HepG2 (cell line): Measurements from ENCODE around the gene FOSB. TPM values are rescaled to one million over a fixed set of nuclear protein-coding genes. Genes with fewer than 3 reads are reported as not detected.

ENCODE experiments used
- CCDC6 ChIP-seq: sonication (generic); formaldehyde crosslinking; IDR thresholded peaks from 2 replicates; pipeline ENCODE4 v1.8.1; 2022; ENCODE audit warnings: mild to moderate bottlenecking, missing genetic modification reagents, moderate library complexity
- EHMT2 ChIP-seq: fragments of 200-600 bp; sonication (generic); IDR thresholded peaks from 2 replicates; pipeline ENCODE4 v1.7.0; 2017; ENCODE audit warnings: antibody characterized with exemption, low read depth, low read length, borderline replicate concordance
- HNF4A ChIP-seq: sonication (generic); formaldehyde crosslinking; IDR thresholded peaks from 2 replicates; pipeline ENCODE4 v1.4.0; 2020; ENCODE audit warnings: missing genetic modification reagents
- HNRNPLL ChIP-seq: fragments of 200-400 bp; formaldehyde crosslinking; IDR thresholded peaks from 2 replicates; pipeline ENCODE4 v1.6.1; 2017; ENCODE audit warnings: mild to moderate bottlenecking, low read depth, low read length; ENCODE audit not compliant: poor library complexity, severe bottlenecking
- ISX ChIP-seq: sonication (generic); formaldehyde crosslinking; conservative IDR thresholded peaks from 2 replicates; pipeline ENCODE4 v1.5.0; 2020; ENCODE audit warnings: missing genetic modification reagents
- JARID2 ChIP-seq: sonication (generic); formaldehyde crosslinking; IDR thresholded peaks from 2 replicates; pipeline ENCODE4 v1.8.1; 2023; ENCODE audit warnings: missing genetic modification reagents, inconsistent platforms; ENCODE audit not compliant: insufficient replicate concordance
- KDM6A ChIP-seq: IDR thresholded peaks from 2 replicates; pipeline ENCODE4 v1.6.1; 2016; ENCODE audit warnings: low read depth
- MAFF ChIP-seq: IDR thresholded peaks from 2 replicates; pipeline ENCODE4 v1.6.1; 2011; ENCODE audit warnings: low read depth, low read length, improper control_type of control experiment
- NCOA2 ChIP-seq: sonication (generic); formaldehyde crosslinking; IDR thresholded peaks from 2 replicates; pipeline ENCODE4 v1.8.0; 2022; ENCODE audit warnings: inconsistent platforms
- TARDBP ChIP-seq: sonication (generic); formaldehyde crosslinking; IDR thresholded peaks from 2 replicates; pipeline ENCODE4 v1.8.0; 2022; ENCODE audit warnings: mild to moderate bottlenecking, missing genetic modification reagents
- U2AF1 ChIP-seq: fragments of 200-400 bp; formaldehyde crosslinking; optimal IDR thresholded peaks from 2 replicates; pipeline ENCODE3; 2017; ENCODE audit warnings: mild to moderate bottlenecking, low read depth, low read length
- ZFX ChIP-seq: sonication (generic); formaldehyde crosslinking; IDR thresholded peaks from 2 replicates; pipeline ENCODE4 v1.4.0; 2020; ENCODE audit warnings: mild to moderate bottlenecking, low read depth, missing genetic modification reagents, moderate library complexity
- ZNF44 ChIP-seq: sonication (generic); formaldehyde crosslinking; IDR thresholded peaks from 2 replicates; pipeline ENCODE4 v1.5.1; 2020; ENCODE audit warnings: mild to moderate bottlenecking, missing genetic modification reagents
- ZNF547 ChIP-seq: sonication (generic); formaldehyde crosslinking; IDR thresholded peaks from 2 replicates; pipeline ENCODE4 v1.5.1; 2020; ENCODE audit warnings: mild to moderate bottlenecking, missing genetic modification reagents
- polyA plus RNA-seq, 8 experiments: library from polyadenylated mRNA; depleted of rRNA in 3 of 8; stranded (reverse) in 7 of 8; unstranded in 1 of 8; fragments of >200 nt; fragmentation: Illumina TruSeq in 4 of 8; extraction: Trizol in 4 of 8; gene quantifications; 2 replicates each; pipeline versions ENCODE4 v1.2.1 to v1.2.3, GENCODE V29; 2011 to 2016; ENCODE audit warnings: low read depth in 4 of 8, missing spikeins in 1 of 8, mixed read lengths in 1 of 8; ENCODE audit not compliant: insufficient read depth in 1 of 8
- total RNA-seq, 5 experiments: library from RNA; depleted of rRNA; stranded (reverse); fragments of >200 nt; fragmentation: Illumina TruSeq; extraction: Trizol; gene quantifications; 2 replicates each; pipeline ENCODE4 v1.2.3, GENCODE V29; 2016; ENCODE audit warnings: low read depth in 1 of 5
- TF ChIP-seq, protein P1 (sequence below), 2 experiments: sonication (generic) in 1 of 2; formaldehyde crosslinking in 1 of 2; IDR thresholded peaks; 2 replicates each; pipeline versions ENCODE4 v1.5.1 to v1.6.1; 2011 to 2020; ENCODE audit warnings: borderline replicate concordance in 1 of 2, low read depth in 1 of 2, low read length in 1 of 2, mild to moderate bottlenecking in 1 of 2, missing genetic modification reagents in 1 of 2, moderate library complexity in 1 of 2
- TF ChIP-seq, protein P2 (sequence below): sonication (generic); formaldehyde crosslinking; IDR thresholded peaks from 2 replicates; pipeline ENCODE4 v1.9.0; 2021; ENCODE audit warnings: missing genetic modification reagents, borderline replicate concordance
- TF ChIP-seq, protein P3 (sequence below): sonication (generic); formaldehyde crosslinking; IDR thresholded peaks from 2 replicates; pipeline ENCODE4 v1.4.0; 2020; ENCODE audit warnings: missing genetic modification reagents, borderline replicate concordance
- TF ChIP-seq, protein P4 (sequence below): sonication (generic); formaldehyde crosslinking; IDR thresholded peaks from 2 replicates; pipeline ENCODE4 v1.8.0; 2022; ENCODE audit warnings: mild to moderate bottlenecking, missing genetic modification reagents, moderate library complexity
- TF ChIP-seq, protein P5 (sequence below): sonication (generic); formaldehyde crosslinking; IDR thresholded peaks from 2 replicates; pipeline ENCODE4 v1.4.0; 2020; ENCODE audit warnings: mild to moderate bottlenecking, missing genetic modification reagents
- TF ChIP-seq, protein P6 (sequence below): IDR thresholded peaks from 2 replicates; pipeline ENCODE4 v1.6.1; 2018; ENCODE audit warnings: missing genetic modification reagents, mild to moderate bottlenecking, missing compliant biosample characterization

FOSB gene
- total and polyA plus RNA-seq, 2 of the 13 experiments (the other 11 are each of a cell fraction or from before 2014, with no cell fraction given) = 2.8 to 6.0 TPM

DNA sequence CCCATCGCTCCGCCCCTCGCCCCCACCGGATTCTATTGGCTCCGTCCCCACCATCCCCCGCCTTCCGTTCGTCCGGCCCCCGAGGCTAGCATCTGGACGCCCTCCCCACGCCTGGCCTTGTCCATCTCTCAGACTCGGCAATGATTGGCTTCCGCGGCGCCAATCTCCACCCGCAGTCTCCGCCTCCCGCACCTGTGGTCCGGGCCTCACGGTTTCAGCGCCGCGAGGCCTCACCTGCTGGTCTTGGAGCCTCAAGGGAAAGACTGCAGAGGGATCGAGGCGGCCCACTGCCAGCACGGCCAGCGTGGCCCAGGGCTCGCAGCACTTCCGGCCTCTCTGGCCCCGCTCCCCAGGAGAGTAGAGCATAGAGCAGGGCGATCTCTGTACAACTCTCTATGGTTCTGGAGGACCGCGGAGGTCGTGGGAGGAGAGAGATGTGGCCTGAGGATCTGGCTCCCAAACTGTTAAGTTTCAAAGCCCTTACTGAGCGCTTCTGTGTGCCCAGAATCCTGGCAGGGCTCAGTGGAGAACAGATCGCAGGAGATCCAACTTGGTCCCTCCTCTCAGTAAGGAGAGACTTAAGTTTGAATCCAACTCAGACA lies 44.1 kb upstream of the FOSB start, which contains the start of gene ERCC1 (continued):
- TF ChIP-seq NCOA2 (CRISPR knock-in tag) (peak; percentile 68), KDM6A (CRISPR knock-in tag) (no peak), HNF4A (CRISPR knock-in tag) (no peak; the same call in 1 of the 2 replicates), U2AF1 (no peak), EHMT2 (no peak), HNRNPLL (peak; percentile 72), MAFF (no peak), TARDBP (CRISPR knock-in tag) (peak; percentile 85), ZNF547 (CRISPR knock-in tag) (peak; percentile 81; the same call in 1 of the 2 replicates), CCDC6 (CRISPR knock-in tag) (peak; percentile 67; the same call in 1 of the 2 replicates), ZFX (CRISPR knock-in tag) (peak; percentile 99), JARID2 (peak; percentile 95), ZNF44 (CRISPR knock-in tag) (no peak; the same call in 1 of the 2 replicates), ISX (CRISPR knock-in tag) (no peak)
- TF ChIP-seq, protein P1, sequence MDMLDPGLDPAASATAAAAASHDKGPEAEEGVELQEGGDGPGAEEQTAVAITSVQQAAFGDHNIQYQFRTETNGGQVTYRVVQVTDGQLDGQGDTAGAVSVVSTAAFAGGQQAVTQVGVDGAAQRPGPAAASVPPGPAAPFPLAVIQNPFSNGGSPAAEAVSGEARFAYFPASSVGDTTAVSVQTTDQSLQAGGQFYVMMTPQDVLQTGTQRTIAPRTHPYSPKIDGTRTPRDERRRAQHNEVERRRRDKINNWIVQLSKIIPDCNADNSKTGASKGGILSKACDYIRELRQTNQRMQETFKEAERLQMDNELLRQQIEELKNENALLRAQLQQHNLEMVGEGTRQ (IDR thresholded peaks at IDR 0.05; ENCODE audit: low read depth, low read length) = no peak
- TF ChIP-seq, protein P1 (CRISPR knock-in tag; IDR thresholded peaks at IDR 0.05; ENCODE audit: borderline replicate concordance) = no peak
- TF ChIP-seq, protein P2, sequence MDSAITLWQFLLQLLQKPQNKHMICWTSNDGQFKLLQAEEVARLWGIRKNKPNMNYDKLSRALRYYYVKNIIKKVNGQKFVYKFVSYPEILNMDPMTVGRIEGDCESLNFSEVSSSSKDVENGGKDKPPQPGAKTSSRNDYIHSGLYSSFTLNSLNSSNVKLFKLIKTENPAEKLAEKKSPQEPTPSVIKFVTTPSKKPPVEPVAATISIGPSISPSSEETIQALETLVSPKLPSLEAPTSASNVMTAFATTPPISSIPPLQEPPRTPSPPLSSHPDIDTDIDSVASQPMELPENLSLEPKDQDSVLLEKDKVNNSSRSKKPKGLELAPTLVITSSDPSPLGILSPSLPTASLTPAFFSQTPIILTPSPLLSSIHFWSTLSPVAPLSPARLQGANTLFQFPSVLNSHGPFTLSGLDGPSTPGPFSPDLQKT = no peak
- TF ChIP-seq, protein P3, sequence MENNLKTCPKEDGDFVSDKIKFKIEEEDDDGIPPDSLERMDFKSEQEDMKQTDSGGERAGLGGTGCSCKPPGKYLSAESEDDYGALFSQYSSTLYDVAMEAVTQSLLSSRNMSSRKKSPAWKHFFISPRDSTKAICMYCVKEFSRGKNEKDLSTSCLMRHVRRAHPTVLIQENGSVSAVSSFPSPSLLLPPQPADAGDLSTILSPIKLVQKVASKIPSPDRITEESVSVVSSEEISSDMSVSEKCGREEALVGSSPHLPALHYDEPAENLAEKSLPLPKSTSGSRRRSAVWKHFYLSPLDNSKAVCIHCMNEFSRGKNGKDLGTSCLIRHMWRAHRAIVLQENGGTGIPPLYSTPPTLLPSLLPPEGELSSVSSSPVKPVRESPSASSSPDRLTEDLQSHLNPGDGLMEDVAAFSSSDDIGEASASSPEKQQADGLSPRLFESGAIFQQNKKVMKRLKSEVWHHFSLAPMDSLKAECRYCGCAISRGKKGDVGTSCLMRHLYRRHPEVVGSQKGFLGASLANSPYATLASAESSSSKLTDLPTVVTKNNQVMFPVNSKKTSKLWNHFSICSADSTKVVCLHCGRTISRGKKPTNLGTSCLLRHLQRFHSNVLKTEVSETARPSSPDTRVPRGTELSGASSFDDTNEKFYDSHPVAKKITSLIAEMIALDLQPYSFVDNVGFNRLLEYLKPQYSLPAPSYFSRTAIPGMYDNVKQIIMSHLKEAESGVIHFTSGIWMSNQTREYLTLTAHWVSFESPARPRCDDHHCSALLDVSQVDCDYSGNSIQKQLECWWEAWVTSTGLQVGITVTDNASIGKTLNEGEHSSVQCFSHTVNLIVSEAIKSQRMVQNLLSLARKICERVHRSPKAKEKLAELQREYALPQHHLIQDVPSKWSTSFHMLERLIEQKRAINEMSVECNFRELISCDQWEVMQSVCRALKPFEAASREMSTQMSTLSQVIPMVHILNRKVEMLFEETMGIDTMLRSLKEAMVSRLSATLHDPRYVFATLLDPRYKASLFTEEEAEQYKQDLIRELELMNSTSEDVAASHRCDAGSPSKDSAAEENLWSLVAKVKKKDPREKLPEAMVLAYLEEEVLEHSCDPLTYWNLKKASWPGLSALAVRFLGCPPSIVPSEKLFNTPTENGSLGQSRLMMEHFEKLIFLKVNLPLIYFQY (CRISPR knock-in tag) = peak; percentile 66
- TF ChIP-seq, protein P4, sequence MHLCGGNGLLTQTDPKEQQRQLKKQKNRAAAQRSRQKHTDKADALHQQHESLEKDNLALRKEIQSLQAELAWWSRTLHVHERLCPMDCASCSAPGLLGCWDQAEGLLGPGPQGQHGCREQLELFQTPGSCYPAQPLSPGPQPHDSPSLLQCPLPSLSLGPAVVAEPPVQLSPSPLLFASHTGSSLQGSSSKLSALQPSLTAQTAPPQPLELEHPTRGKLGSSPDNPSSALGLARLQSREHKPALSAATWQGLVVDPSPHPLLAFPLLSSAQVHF (CRISPR knock-in tag) = no peak
- TF ChIP-seq, protein P5, sequence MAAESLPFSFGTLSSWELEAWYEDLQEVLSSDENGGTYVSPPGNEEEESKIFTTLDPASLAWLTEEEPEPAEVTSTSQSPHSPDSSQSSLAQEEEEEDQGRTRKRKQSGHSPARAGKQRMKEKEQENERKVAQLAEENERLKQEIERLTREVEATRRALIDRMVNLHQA (CRISPR knock-in tag) = no peak
- TF ChIP-seq, protein P6, sequence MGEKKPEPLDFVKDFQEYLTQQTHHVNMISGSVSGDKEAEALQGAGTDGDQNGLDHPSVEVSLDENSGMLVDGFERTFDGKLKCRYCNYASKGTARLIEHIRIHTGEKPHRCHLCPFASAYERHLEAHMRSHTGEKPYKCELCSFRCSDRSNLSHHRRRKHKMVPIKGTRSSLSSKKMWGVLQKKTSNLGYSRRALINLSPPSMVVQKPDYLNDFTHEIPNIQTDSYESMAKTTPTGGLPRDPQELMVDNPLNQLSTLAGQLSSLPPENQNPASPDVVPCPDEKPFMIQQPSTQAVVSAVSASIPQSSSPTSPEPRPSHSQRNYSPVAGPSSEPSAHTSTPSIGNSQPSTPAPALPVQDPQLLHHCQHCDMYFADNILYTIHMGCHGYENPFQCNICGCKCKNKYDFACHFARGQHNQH (CRISPR knock-in tag) = peak; percentile 70
